Nephron (organoid): ENCODE measurements around the gene SMC5.
A peak's percentile ranks its signal among the peaks of the same experiment; 100 is the strongest.

ENCODE experiments used
- H3K27ac Mint-ChIP-seq, 3 experiments: 2 replicates each; pipeline ENCODE4 v1.8.0; 2020; ENCODE audit warnings: mixed read lengths in 3 of 3, mild to moderate bottlenecking in 2 of 3, moderate library complexity in 1 of 3
- H3K27me3 Mint-ChIP-seq: 2 replicates; pipeline ENCODE4 v1.8.0; 2021; ENCODE audit warnings: low read depth, mild to moderate bottlenecking, moderate library complexity, mixed read lengths
- H3K36me3 Mint-ChIP-seq: 2 replicates; pipeline ENCODE4 v1.8.0; 2020; ENCODE audit warnings: low read depth, mixed read lengths
- H3K4me1 Mint-ChIP-seq: 2 replicates; pipeline ENCODE4 v1.8.0; 2020; ENCODE audit warnings: mixed read lengths
- H3K4me3 Mint-ChIP-seq, 3 experiments: 2 replicates each; pipeline ENCODE4 v1.8.0; 2020; ENCODE audit warnings: mild to moderate bottlenecking in 3 of 3, mixed read lengths in 3 of 3, moderate library complexity in 2 of 3
- H3K9me3 Mint-ChIP-seq: 2 replicates; pipeline ENCODE4 v1.8.0; 2020; ENCODE audit warnings: mixed read lengths
- CTCF ChIP-seq, 3 experiments: fragments of 200-600 bp; sonication (generic); IDR thresholded peaks; one replicate each; pipeline ENCODE4 v1.5.0; 2021; ENCODE audit warnings: antibody characterized with exemption in 3 of 3; ENCODE audit not compliant: unreplicated experiment in 3 of 3

SMC5 gene

GRCh38 chr9:70260606-70261005, 1.8 kb downstream of the SMC5 start:
- Mint-ChIP-seq H3K27me3 (no peaks in the 10 kb centered on the region), H3K9me3 (no peaks in the 10 kb centered on the region), H3K36me3 (peaks cover 43% of the 10 kb centered on the region), H3K27ac (peak overlapping the region; percentile 16 to 66 (median 25)), H3K4me3 (peak overlapping the region; percentile 87 to 88 (median 88)), H3K4me1 (peaks cover 60% of the 10 kb centered on the region)
- TF ChIP-seq CTCF (IDR thresholded peaks at IDR 0.05; ENCODE audit: unreplicated experiment in 3 of 3) = no peak

- peak overlapping the region; percentile 87 to 88 (median 88) for H3K4me3 Mint-ChIP-seq
- TF ChIP-seq CTCF (IDR thresholded peaks at IDR 0.05; ENCODE audit: unreplicated experiment in 3 of 3) = no peak
- H3K36me3 Mint-ChIP-seq = peaks cover 48% of the 10 kb centered on the region
- H3K9me3 Mint-ChIP-seq = no peaks in the 10 kb centered on the region
- H3K4me1 Mint-ChIP-seq = peaks cover 53% of the 10 kb centered on the region
- H3K27me3 Mint-ChIP-seq = no peaks in the 10 kb centered on the region
- H3K27ac Mint-ChIP-seq = peak overlapping the region in 2 of 3 experiments; percentile 11 to 16
Measured at GRCh38 chr9:70261131-70261870, 2.5 kb downstream of the SMC5 start.

- peaks cover 54% of the 10 kb centered on the region for H3K36me3 Mint-ChIP-seq
- no peaks in the 10 kb centered on the region for H3K9me3 Mint-ChIP-seq
- no peaks in the 10 kb centered on the region for H3K27me3 Mint-ChIP-seq
- H3K4me1 Mint-ChIP-seq = peaks cover 45% of the 10 kb centered on the region
- no peak for TF ChIP-seq CTCF (IDR thresholded peaks at IDR 0.05; ENCODE audit: unreplicated experiment in 3 of 3)
- H3K27ac Mint-ChIP-seq = peak overlapping the region in 1 of 3 experiments; percentile 23
- H3K4me3 Mint-ChIP-seq = peak overlapping the region in 2 of 3 experiments; percentile 5 to 88
Measured at GRCh38 chr9:70262366-70262765, 3.6 kb downstream of the SMC5 start.

GRCh38 chr9:70262948-70263347, 4.2 kb downstream of the SMC5 start:
- H3K4me1 Mint-ChIP-seq = peaks cover 39% of the 10 kb centered on the region
- no peaks in the 10 kb centered on the region for H3K9me3 Mint-ChIP-seq
- no peak for TF ChIP-seq CTCF (IDR thresholded peaks at IDR 0.05; ENCODE audit: unreplicated experiment in 3 of 3)

GRCh38 chr9:70263421-70263820, 4.6 kb downstream of the SMC5 start:
- Mint-ChIP-seq H3K27me3 (no peaks in the 10 kb centered on the region), H3K36me3 (peaks cover 58% of the 10 kb centered on the region), H3K27ac (no peak overlapping the region), H3K4me3 (no peak overlapping the region), H3K4me1 (peaks cover 35% of the 10 kb centered on the region), H3K9me3 (no peaks in the 10 kb centered on the region)
- TF ChIP-seq CTCF (IDR thresholded peaks at IDR 0.05; ENCODE audit: unreplicated experiment in 3 of 3) = no peak

More at GRCh38 chr9:70262948-70263347, 4.2 kb downstream of the SMC5 start:
- Mint-ChIP-seq H3K27me3 (no peaks in the 10 kb centered on the region), H3K36me3 (peaks cover 58% of the 10 kb centered on the region), H3K4me3 (peak overlapping the region in 1 of 3 experiments; percentile 88), H3K27ac (no peak overlapping the region)

GRCh38 chr9:70278305-70278704, 19.5 kb downstream of the SMC5 start:
- Mint-ChIP-seq H3K27me3 (no peaks in the 10 kb centered on the region), H3K36me3 (peaks cover 59% of the 10 kb centered on the region), H3K27ac (no peak overlapping the region), H3K4me1 (no peaks in the 10 kb centered on the region), H3K4me3 (no peak overlapping the region), H3K9me3 (no peaks in the 10 kb centered on the region)
- TF ChIP-seq CTCF (IDR thresholded peaks at IDR 0.05; ENCODE audit: unreplicated experiment in 3 of 3) = no peak
